Measurements from ENCODE around the gene PTGR2. TPM values are rescaled to one million over a fixed set of nuclear protein-coding genes. Genes with fewer than 3 reads are reported as not detected.

Gene PTGR2
- total RNA-seq, 1 experiment from 2014 or later: 17.1 TPM

DNA sequence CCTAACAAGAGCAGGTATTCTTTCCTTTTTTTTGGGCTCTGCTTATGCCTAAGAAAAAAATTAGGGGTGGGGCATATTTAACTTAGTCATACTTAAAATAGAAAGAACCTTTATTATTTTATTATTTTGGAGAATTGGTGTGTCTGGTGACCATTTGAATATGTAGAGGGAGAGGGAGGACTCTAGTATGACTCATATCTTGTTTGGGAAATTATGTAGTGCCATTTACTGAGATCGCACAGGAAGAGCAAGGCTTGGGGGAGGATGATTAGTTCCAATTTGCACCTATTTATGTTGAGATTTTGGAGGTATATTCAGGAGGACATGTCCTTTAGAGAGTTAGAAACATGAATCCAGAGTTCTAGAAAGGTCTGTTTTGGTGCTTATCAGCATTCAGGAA, 44.9 kb downstream of the PTGR2 start:
- in situ Hi-C loops (cut with HindIII; ENCODE audit: low pct_unique_long_range_greater_than_20kb, low sequenced_read_pairs) (no loop called here), intact Hi-C loops (cut with micrococcal nuclease; ENCODE audit: unreplicated experiment) (no loop called here)
- no TSS peak for BruUV-seq (replicated peaks)
- POLR2A ChIA-PET: interaction anchor here (0.5 kb wide), 1 partner anchor 23 kb away, joined by 7 read pairs; no protein-coding TSS in a partner anchor
- TF ChIP-seq SIN3A (IDR thresholded peaks at IDR 0.05; ENCODE audit: borderline replicate concordance, insufficient read depth, low read depth, low read length) (no peak), TCF7L2 (IDR thresholded peaks at IDR 0.05; ENCODE audit: low read depth, low read length) (no peak), POLR2AphosphoS5 (IDR thresholded peaks at IDR 0.05; ENCODE audit: low read depth, low read length) (no peak), CTCF (IDR thresholded peaks at IDR 0.05) (no peak)
- TF ChIP-seq, protein P1, sequence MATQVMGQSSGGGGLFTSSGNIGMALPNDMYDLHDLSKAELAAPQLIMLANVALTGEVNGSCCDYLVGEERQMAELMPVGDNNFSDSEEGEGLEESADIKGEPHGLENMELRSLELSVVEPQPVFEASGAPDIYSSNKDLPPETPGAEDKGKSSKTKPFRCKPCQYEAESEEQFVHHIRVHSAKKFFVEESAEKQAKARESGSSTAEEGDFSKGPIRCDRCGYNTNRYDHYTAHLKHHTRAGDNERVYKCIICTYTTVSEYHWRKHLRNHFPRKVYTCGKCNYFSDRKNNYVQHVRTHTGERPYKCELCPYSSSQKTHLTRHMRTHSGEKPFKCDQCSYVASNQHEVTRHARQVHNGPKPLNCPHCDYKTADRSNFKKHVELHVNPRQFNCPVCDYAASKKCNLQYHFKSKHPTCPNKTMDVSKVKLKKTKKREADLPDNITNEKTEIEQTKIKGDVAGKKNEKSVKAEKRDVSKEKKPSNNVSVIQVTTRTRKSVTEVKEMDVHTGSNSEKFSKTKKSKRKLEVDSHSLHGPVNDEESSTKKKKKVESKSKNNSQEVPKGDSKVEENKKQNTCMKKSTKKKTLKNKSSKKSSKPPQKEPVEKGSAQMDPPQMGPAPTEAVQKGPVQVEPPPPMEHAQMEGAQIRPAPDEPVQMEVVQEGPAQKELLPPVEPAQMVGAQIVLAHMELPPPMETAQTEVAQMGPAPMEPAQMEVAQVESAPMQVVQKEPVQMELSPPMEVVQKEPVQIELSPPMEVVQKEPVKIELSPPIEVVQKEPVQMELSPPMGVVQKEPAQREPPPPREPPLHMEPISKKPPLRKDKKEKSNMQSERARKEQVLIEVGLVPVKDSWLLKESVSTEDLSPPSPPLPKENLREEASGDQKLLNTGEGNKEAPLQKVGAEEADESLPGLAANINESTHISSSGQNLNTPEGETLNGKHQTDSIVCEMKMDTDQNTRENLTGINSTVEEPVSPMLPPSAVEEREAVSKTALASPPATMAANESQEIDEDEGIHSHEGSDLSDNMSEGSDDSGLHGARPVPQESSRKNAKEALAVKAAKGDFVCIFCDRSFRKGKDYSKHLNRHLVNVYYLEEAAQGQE (IDR thresholded peaks at IDR 0.05; ENCODE audit: insufficient read depth in 1 of 2, low read depth in 2 of 2, low read length in 1 of 2): no peak
- no peaks in the 10 kb centered on the region for H3K27me3 ChIP-seq (ENCODE audit: control insufficient read depth, insufficient read depth, low read length)
- CTCF ChIA-PET: no interaction called here
- H3K27ac ChIP-seq (ENCODE audit: low read length): no peak overlapping the region
- H3K4me3 ChIP-seq (ENCODE audit: low read depth in 2 of 2, low read length in 2 of 2): no peak overlapping the region
- no peak for ATAC-seq
- peaks cover 24% of the 10 kb centered on the region for H3K36me3 ChIP-seq (ENCODE audit: control insufficient read depth, insufficient read depth, low read length)
- no peaks in the 10 kb centered on the region for H3K4me1 ChIP-seq (ENCODE audit: control insufficient read depth, insufficient read depth, low read length)
- no peak for DNase-seq (ENCODE audit: low read depth, low spot score)
- H3K9me3 ChIP-seq (ENCODE audit: control insufficient read depth, insufficient read depth, low read depth, low read length): no peaks in the 10 kb centered on the region

DNA sequence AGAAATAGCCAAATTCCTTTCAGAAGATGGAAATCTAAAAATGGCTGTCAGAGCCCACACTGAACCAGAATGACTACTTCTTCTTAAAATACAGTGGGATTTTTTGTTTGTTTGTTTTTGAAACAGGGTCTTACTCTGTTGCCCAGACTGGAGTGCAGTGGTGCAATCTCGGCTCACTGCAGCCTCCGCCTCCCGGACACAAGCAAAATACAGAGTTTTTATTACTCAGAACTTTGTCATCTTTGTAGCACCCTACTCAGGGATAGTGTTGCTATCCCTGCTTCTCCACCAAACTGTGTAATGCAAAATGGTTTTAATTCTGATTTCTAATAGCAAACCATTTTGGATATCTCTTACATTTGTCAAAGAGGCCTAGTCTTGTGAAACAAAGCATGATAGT, 51.4 kb downstream of the PTGR2 start:
- in situ Hi-C loops (cut with HindIII; ENCODE audit: low pct_unique_long_range_greater_than_20kb, low sequenced_read_pairs): no loop called here
- peaks cover 28% of the 10 kb centered on the region for H3K36me3 ChIP-seq (ENCODE audit: control insufficient read depth, insufficient read depth, low read length)

More for the DNA sequence above, 51.4 kb downstream of the PTGR2 start:
- no peak for DNase-seq (ENCODE audit: low read depth, low spot score)
- intact Hi-C loops (cut with micrococcal nuclease; ENCODE audit: unreplicated experiment): no loop called here
- no peak overlapping the region for H3K4me3 ChIP-seq (ENCODE audit: low read depth in 2 of 2, low read length in 2 of 2)
- no peaks in the 10 kb centered on the region for H3K4me1 ChIP-seq (ENCODE audit: control insufficient read depth, insufficient read depth, low read length)
- no peaks in the 10 kb centered on the region for H3K9me3 ChIP-seq (ENCODE audit: control insufficient read depth, insufficient read depth, low read depth, low read length)
- POLR2A ChIA-PET: interaction anchor here (0.6 kb wide), 1 partner anchor 44 kb away, joined by 3 read pairs; no protein-coding TSS in a partner anchor
- TF ChIP-seq POLR2AphosphoS5 (IDR thresholded peaks at IDR 0.05; ENCODE audit: low read depth, low read length): no peak
- TF ChIP-seq TCF7L2 (IDR thresholded peaks at IDR 0.05; ENCODE audit: low read depth, low read length): no peak
- TF ChIP-seq SIN3A (IDR thresholded peaks at IDR 0.05; ENCODE audit: borderline replicate concordance, insufficient read depth, low read depth, low read length): no peak
- no peak for TF ChIP-seq CTCF (IDR thresholded peaks at IDR 0.05)
- TF ChIP-seq, protein P1 (IDR thresholded peaks at IDR 0.05; ENCODE audit: insufficient read depth in 1 of 2, low read depth in 2 of 2, low read length in 1 of 2): no peak
- CTCF ChIA-PET: no interaction called here
- H3K27ac ChIP-seq (ENCODE audit: low read length): no peak overlapping the region
- H3K27me3 ChIP-seq (ENCODE audit: control insufficient read depth, insufficient read depth, low read length): no peaks in the 10 kb centered on the region
- no TSS peak for BruUV-seq (replicated peaks)
- no peak for ATAC-seq
